HL-60 (cell line): ENCODE data around the gene CSE1L.

Experiments used
- CTCF ChIP-seq: IDR thresholded peaks from one replicate; pipeline ENCODE4 v1.5.1; 2011; ENCODE audit warnings: low read length, control low read depth, inconsistent platforms; ENCODE audit not compliant: insufficient read depth
- GABPA ChIP-seq: IDR thresholded peaks from 2 replicates; pipeline ENCODE4 v1.6.1; 2012; ENCODE audit warnings: low read depth
- POLR2AphosphoS5 ChIP-seq: IDR thresholded peaks from 2 replicates; pipeline ENCODE4 v1.6.1; 2012; ENCODE audit warnings: low read depth
- REST ChIP-seq: IDR thresholded peaks from 2 replicates; pipeline ENCODE4 v1.6.1; 2012; ENCODE audit warnings: low read depth; ENCODE audit not compliant: insufficient replicate concordance

GRCh38 chr20:49063279-49063678 is 17.2 kb downstream of the CSE1L start:
- TF ChIP-seq REST (no peak), CTCF (no peak), GABPA (no peak), POLR2AphosphoS5 (no peak)
